Measurements from ENCODE around the gene CD8B.

DNA sequence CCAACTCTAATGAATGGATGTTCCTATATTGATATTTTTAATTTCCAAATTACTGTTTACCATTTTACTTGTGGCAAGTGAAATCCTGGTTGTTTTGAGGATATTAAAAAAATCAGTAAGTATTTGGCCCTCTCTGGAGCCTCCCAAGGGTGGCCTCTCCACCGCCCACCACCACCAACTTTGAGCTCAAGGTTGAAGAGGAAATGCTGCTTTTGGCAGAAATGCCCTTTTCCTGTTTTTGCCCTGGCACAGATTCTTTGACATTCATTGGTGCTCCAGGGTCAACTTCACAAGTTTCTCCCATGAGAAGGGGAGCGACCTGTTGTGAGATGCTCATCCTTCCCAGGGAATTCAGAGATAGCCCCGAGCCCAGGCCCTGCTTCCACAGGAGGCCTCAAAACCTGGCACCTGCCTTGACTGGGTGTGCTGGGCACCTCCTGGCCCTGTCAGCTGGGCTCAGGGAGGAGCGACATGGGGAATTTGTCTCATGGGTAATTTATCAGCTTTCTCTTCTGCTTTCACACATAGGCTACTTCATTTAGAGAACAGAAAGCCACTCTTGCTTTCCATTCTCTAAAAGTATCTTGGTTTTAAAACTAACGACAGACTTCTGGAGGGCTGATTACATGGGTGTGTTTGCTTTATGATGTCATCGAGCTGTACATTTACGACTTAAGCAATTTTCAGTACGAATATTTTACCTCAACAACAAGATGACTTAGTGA, 77.9 kb downstream of the CD8B start:
- TF ChIP-seq, protein P1, sequence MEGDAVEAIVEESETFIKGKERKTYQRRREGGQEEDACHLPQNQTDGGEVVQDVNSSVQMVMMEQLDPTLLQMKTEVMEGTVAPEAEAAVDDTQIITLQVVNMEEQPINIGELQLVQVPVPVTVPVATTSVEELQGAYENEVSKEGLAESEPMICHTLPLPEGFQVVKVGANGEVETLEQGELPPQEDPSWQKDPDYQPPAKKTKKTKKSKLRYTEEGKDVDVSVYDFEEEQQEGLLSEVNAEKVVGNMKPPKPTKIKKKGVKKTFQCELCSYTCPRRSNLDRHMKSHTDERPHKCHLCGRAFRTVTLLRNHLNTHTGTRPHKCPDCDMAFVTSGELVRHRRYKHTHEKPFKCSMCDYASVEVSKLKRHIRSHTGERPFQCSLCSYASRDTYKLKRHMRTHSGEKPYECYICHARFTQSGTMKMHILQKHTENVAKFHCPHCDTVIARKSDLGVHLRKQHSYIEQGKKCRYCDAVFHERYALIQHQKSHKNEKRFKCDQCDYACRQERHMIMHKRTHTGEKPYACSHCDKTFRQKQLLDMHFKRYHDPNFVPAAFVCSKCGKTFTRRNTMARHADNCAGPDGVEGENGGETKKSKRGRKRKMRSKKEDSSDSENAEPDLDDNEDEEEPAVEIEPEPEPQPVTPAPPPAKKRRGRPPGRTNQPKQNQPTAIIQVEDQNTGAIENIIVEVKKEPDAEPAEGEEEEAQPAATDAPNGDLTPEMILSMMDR (conservative IDR thresholded peaks at IDR 0.05; ENCODE audit: low read depth in 2 of 2): no peak
- TF ChIP-seq, protein P2, sequence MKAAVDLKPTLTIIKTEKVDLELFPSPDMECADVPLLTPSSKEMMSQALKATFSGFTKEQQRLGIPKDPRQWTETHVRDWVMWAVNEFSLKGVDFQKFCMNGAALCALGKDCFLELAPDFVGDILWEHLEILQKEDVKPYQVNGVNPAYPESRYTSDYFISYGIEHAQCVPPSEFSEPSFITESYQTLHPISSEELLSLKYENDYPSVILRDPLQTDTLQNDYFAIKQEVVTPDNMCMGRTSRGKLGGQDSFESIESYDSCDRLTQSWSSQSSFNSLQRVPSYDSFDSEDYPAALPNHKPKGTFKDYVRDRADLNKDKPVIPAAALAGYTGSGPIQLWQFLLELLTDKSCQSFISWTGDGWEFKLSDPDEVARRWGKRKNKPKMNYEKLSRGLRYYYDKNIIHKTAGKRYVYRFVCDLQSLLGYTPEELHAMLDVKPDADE (IDR thresholded peaks at IDR 0.05): no peak
- no peak for TF ChIP-seq POLR2AphosphoS5 (IDR thresholded peaks at IDR 0.05; ENCODE audit: low read depth)
- TF ChIP-seq EZH2 (IDR thresholded peaks at IDR 0.05; ENCODE audit: low read depth, unreplicated experiment): no peak
- TF ChIP-seq EZH2phosphoT487 (IDR thresholded peaks at IDR 0.05; ENCODE audit: unreplicated experiment): no peak
- TF ChIP-seq, protein P3, sequence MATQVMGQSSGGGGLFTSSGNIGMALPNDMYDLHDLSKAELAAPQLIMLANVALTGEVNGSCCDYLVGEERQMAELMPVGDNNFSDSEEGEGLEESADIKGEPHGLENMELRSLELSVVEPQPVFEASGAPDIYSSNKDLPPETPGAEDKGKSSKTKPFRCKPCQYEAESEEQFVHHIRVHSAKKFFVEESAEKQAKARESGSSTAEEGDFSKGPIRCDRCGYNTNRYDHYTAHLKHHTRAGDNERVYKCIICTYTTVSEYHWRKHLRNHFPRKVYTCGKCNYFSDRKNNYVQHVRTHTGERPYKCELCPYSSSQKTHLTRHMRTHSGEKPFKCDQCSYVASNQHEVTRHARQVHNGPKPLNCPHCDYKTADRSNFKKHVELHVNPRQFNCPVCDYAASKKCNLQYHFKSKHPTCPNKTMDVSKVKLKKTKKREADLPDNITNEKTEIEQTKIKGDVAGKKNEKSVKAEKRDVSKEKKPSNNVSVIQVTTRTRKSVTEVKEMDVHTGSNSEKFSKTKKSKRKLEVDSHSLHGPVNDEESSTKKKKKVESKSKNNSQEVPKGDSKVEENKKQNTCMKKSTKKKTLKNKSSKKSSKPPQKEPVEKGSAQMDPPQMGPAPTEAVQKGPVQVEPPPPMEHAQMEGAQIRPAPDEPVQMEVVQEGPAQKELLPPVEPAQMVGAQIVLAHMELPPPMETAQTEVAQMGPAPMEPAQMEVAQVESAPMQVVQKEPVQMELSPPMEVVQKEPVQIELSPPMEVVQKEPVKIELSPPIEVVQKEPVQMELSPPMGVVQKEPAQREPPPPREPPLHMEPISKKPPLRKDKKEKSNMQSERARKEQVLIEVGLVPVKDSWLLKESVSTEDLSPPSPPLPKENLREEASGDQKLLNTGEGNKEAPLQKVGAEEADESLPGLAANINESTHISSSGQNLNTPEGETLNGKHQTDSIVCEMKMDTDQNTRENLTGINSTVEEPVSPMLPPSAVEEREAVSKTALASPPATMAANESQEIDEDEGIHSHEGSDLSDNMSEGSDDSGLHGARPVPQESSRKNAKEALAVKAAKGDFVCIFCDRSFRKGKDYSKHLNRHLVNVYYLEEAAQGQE (IDR thresholded peaks at IDR 0.05; ENCODE audit: unreplicated experiment): no peak
- TF ChIP-seq ZNF331 (CRISPR knock-in tag; IDR thresholded peaks at IDR 0.05; ENCODE audit: low read depth): no peak

All from GM23338 (cell line).